ENCODE data around the gene KCMF1. TPM values are rescaled to one million over a fixed set of nuclear protein-coding genes. Genes with fewer than 3 reads are reported as not detected.

The KCMF1 gene
- polyA plus RNA-seq, 1 experiment: 121 TPM

- no peak overlapping the region for H3K27ac ChIP-seq (ENCODE audit: low read depth, low read length)
- ChIA-PET POLR2A (no interaction called here), CTCF (interaction anchor here (0.5 to 4.6 kb wide), 3 partner anchors 16 to 80 kb away, joined by 3 to 14 read pairs (median 4); no protein-coding TSS in a partner anchor)
- TF ChIP-seq, protein P1, sequence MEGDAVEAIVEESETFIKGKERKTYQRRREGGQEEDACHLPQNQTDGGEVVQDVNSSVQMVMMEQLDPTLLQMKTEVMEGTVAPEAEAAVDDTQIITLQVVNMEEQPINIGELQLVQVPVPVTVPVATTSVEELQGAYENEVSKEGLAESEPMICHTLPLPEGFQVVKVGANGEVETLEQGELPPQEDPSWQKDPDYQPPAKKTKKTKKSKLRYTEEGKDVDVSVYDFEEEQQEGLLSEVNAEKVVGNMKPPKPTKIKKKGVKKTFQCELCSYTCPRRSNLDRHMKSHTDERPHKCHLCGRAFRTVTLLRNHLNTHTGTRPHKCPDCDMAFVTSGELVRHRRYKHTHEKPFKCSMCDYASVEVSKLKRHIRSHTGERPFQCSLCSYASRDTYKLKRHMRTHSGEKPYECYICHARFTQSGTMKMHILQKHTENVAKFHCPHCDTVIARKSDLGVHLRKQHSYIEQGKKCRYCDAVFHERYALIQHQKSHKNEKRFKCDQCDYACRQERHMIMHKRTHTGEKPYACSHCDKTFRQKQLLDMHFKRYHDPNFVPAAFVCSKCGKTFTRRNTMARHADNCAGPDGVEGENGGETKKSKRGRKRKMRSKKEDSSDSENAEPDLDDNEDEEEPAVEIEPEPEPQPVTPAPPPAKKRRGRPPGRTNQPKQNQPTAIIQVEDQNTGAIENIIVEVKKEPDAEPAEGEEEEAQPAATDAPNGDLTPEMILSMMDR (IDR thresholded peaks at IDR 0.05; ENCODE audit: low read depth, low read length): no peak
- no peaks in the 10 kb centered on the region for H3K9me3 ChIP-seq (ENCODE audit: control insufficient read depth, insufficient read depth, low read length)
- no peak for DNase-seq (ENCODE audit: low read depth, low spot score)
- H3K27me3 ChIP-seq (ENCODE audit: control insufficient read depth, insufficient read depth, low read length): no peaks in the 10 kb centered on the region
- no peak overlapping the region for H3K4me3 ChIP-seq (ENCODE audit: low read depth, low read length)
Observed at GRCh38 chr2:85034158-85034557, 63.2 kb downstream of the KCMF1 start.

DNA sequence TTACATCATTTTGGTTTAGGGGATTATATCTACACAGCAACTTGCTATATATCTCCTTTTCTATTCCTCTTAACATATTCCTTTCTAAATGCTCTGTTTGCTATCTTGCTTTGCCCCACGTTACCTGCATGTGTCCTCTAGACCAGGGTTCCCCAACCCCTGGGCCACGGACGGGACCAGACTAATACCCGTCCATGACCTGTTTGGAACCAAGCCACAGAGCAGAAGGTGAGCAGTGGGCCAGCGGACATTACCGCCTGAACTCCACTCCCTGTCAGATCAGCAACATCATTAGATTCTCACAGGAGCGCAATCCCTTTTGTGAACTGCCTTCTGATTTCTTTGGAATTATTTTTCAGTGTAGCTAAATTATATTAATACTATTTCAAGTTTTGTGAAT lies 66.7 kb downstream of the KCMF1 start:
- POLR2A ChIA-PET: no interaction called here
- TF ChIP-seq, protein P1 (IDR thresholded peaks at IDR 0.05; ENCODE audit: low read depth, low read length): no peak
- DNase-seq (ENCODE audit: low read depth, low spot score): no peak
- Histone ChIP-seq H3K27ac (ENCODE audit: low read depth, low read length) (no peak overlapping the region), H3K27me3 (ENCODE audit: control insufficient read depth, insufficient read depth, low read length) (no peaks in the 10 kb centered on the region), H3K4me3 (ENCODE audit: low read depth, low read length) (no peak overlapping the region), H3K9me3 (ENCODE audit: control insufficient read depth, insufficient read depth, low read length) (no peaks in the 10 kb centered on the region)
- CTCF ChIA-PET: interaction anchor here (4.6 kb wide), 1 partner anchor 20 kb away, joined by 14 read pairs; no protein-coding TSS in a partner anchor

GRCh38 chr2:85042330-85042729 lies 71.4 kb downstream of the KCMF1 start:
- H3K9me3 ChIP-seq (ENCODE audit: control insufficient read depth, insufficient read depth, low read length): no peaks in the 10 kb centered on the region
- no peak overlapping the region for H3K4me3 ChIP-seq (ENCODE audit: low read depth, low read length)
- ChIA-PET CTCF (interaction anchor here (1.2 kb wide), 1 partner anchor 24 kb away, joined by 4 read pairs; no protein-coding TSS in a partner anchor), POLR2A (no interaction called here)
- no peak for DNase-seq (ENCODE audit: low read depth, low spot score)
- H3K27me3 ChIP-seq (ENCODE audit: control insufficient read depth, insufficient read depth, low read length): no peaks in the 10 kb centered on the region
- TF ChIP-seq, protein P1 (IDR thresholded peaks at IDR 0.05; ENCODE audit: low read depth, low read length): no peak
- no peak overlapping the region for H3K27ac ChIP-seq (ENCODE audit: low read depth, low read length)

DNA sequence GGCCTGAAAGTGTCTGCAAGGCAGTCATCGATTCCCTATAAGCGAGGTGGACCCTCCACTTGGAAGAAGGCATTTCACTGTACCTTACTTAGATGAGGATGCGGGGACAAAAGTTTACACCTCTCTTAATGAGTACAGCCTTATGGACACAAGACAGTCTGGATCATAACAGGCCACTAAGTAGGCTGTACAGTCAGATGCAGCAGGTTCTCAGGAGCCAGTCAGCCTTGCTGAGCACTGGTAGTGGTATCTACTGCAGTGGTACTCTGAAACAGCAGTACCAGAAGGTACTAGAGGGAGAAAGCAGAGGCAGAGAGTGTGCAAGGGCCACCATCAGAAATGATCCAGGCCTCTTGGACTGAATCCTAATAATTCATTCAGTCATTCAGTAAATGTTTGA lies 77.6 kb downstream of the KCMF1 start:
- TF ChIP-seq, protein P1 (IDR thresholded peaks at IDR 0.05; ENCODE audit: low read depth, low read length): no peak
- Histone ChIP-seq H3K27me3 (ENCODE audit: control insufficient read depth, insufficient read depth, low read length) (no peaks in the 10 kb centered on the region), H3K27ac (ENCODE audit: low read depth, low read length) (no peak overlapping the region), H3K4me3 (ENCODE audit: low read depth, low read length) (no peak overlapping the region), H3K9me3 (ENCODE audit: control insufficient read depth, insufficient read depth, low read length) (no peaks in the 10 kb centered on the region)
- DNase-seq (ENCODE audit: low read depth, low spot score): no peak
- ChIA-PET CTCF (interaction anchor here (0.6 to 1.6 kb wide), 2 partner anchors 22 to 252 kb away, joined by 6 to 7 read pairs; no protein-coding TSS in a partner anchor), POLR2A (no interaction called here)

- CTCF ChIA-PET: interaction anchor here (0.6 to 1.6 kb wide), 5 partner anchors 8 to 251 kb away, joined by 3 to 7 read pairs (median 4); no protein-coding TSS in a partner anchor
- Histone ChIP-seq H3K4me3 (ENCODE audit: low read depth, low read length) (no peak overlapping the region), H3K27me3 (ENCODE audit: control insufficient read depth, insufficient read depth, low read length) (no peaks in the 10 kb centered on the region), H3K9me3 (ENCODE audit: control insufficient read depth, insufficient read depth, low read length) (no peaks in the 10 kb centered on the region), H3K27ac (ENCODE audit: low read depth, low read length) (no peak overlapping the region)
- no peak for DNase-seq (ENCODE audit: low read depth, low spot score)
- TF ChIP-seq, protein P1 (IDR thresholded peaks at IDR 0.05; ENCODE audit: low read depth, low read length): no peak
- POLR2A ChIA-PET: no interaction called here
Observed at GRCh38 chr2:85049236-85049635, 78.3 kb downstream of the KCMF1 start.

Data from AG04450 (cell line).